NCI-H146 treated with DMSO at 0.1 percent for 48 hours (cell line): ENCODE results near the gene DAPK2.

Experiments used
- DNase-seq: peaks from one replicate; lab custom pipeline; 2025; ENCODE audit not compliant: unreplicated experiment; lab: John Stamatoyannopoulos, UW

Gene DAPK2

DNA sequence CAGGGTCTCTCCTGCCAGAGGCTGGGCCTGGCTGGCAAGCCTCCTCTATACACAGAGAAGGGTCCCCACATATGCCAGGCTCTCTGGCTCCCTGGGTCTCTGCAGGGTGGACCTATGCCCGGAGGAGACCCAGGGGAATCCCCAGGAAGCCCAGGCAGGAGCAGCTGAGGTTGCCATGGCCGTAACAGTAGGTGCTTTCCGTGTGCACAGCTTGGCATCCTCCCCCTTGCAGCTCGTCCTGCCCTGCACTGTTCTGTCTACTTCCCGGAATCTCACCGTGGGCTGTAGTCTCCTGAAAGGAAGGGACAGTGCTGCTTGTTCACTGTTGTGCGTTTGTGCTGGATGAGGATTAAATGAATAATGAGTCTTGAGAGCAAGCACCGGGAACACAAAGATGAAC lies 47.8 kb downstream of the DAPK2 start:
- no peak for DNase-seq

DNA sequence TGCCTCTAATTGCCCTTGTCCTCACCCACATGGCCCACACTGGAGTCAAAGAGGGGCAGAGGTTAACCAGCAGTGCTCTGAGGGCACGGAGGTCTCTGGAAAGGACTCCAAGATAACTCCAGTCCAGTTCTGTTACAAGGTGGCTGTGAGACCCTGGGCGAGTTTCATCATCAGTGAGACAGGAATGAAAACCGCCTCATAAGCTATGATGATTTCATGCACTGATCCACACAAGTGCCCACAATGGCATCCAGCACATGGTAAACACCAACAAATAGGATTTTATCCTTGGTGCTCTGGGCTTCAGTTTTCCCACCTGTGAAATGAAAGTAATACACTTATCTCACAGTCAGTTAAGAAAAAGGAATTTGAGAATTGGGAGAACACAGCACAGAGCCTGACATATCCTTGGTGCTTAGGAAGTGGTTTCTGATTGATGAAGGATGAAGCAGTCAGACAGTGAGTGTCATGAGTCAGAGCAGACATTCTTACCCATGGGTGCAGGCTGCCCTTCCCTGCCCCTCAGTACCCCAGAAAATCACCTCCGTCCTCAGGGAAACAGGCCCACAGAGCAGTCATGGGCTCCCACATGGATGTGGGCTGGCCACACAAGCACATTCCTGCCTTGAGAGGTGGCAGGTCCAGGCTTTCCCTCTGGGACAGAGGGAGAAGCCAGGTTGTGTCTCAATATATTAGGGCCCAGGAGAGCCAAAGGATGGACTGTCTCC lies 48.4 kb downstream of the DAPK2 start:
- no peak for DNase-seq

DNA sequence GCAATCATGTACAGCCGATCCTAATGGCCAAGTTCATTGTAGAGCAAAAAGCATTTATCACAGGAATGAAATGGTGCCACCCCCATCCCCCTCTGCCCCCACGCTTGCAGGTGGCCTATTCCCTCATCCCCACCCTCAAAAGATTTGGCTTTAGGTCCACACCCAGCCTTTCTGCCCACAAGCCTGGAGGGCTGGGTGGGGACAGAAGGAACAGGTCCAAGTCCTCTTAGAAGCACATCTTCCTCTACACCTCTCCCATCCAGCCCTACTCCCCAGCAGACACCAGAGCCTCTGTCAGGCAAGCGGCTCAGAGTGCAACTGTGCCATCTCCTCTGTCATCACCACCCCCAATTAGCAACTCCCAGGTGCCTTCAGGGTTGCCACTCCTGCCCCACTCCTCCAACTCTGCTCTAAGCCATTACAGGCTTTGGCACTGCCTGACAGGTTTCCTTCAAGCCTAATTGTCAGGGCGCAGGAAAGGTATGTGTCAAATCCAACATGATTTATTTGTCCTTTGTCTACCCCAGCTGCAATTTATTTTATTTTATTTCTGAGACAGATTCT lies 49.4 kb downstream of the DAPK2 start:
- DNase-seq = no peak

- DNase-seq = no peak
Observed at GRCh38 chr15:63995789-63996188, 50.5 kb downstream of the DAPK2 start.

- no peak for DNase-seq
Observed at GRCh38 chr15:63994073-63994600, 52.1 kb downstream of the DAPK2 start.

- no peak for DNase-seq
Observed at GRCh38 chr15:63992300-63992699, 54.0 kb downstream of the DAPK2 start.

- no peak for DNase-seq
Observed at GRCh38 chr15:63991706-63992105, 54.6 kb downstream of the DAPK2 start.

DNA sequence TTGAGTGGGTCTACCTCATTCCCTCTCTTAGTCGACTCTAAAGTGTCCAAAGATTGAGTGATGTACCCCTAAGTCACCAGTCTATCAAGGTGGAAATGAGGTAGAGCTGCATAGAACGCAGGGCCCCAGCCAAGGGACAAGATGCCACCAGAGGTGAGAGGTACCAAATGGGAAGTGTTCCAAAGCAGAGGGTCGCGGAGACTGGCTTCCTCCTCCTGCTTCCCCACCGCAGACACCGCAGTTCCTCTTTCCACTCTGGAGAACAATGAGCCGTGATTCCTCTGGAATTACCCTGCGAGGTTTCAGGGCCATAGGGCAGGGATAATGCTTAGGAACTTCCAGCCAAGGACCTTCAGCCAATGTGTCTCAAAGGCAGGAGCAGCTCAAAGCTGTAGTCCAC lies 55.8 kb downstream of the DAPK2 start:
- DNase-seq = no peak

- no peak for DNase-seq
Observed at GRCh38 chr15:63987796-63988378, 58.4 kb downstream of the DAPK2 start.

- DNase-seq = no peak
Observed at GRCh38 chr15:63986751-63987341, 59.4 kb downstream of the DAPK2 start.

DNA sequence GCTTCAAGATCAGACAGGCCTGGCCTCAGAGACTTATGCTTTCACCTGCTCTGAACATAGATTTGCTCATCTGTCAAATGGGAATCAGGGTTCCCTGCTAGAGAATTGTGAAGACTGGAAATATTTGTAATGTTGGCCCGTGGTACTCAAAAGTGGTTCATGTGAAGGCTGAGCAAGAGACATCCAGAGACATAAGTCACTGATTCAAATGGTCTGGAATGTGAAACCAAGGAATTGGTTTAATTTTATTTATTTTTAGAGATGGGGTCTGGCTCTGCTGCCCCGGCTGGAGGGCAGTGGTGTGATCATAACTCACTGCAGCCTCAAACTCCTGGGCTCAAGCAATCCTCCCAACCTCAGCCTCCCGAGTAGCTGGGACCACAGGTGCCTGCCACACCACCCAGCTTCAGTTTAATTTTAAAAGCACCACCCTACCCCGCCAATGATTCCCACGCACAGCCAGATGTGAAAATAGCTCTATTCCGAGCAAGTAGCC lies 60.1 kb downstream of the DAPK2 start:
- no peak for DNase-seq

DNA sequence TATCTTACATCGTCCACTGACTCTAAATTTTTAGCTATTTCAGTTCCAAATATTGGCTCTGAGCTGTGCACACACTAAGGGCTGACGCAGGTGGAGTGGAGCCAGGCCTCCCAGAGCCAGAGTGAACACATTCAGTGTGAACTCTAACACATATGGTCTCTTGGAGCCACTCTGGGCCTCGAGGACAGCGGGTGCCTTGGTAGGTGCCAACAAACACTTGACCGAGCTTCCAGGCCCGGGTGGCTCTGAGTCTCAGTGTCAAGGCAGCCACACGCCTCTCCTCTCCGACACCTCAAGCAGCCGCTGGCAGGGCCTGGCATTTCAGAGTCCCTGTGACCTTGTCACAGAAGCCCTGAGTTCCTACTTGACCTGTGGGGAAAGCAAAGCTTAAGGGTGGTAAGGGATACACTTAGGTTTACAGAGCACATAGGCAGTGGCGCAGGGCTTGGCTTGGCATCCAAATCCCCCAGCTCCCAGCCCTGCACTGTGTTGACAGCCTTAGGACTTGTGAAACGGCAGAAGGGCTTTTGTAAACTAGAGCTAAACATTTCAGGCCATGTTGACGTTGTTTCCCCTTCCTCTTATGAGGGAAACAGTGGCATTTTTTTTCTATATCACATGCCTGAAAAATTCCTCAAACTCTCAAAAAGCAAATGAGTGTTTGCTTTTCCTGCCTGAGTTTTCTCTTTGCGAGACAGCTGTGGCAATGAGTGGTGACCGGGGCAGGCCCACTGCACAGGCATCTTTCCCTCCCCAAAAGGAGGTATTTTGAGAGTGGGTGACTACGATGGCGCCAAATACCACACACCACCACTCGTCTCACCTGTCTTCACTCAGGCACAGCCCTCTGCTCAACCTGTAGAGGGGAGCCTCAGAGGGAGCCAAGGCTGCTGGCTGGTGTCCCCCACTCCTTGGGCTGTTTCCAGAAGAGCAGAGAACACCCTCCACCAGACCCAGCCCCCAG lies 60.8 kb downstream of the DAPK2 start:
- no peak for DNase-seq

- DNase-seq = no peak
Observed at GRCh38 chr15:63984331-63984730, 62.0 kb downstream of the DAPK2 start.

GRCh38 chr15:63983061-63983711 lies 63.1 kb downstream of the DAPK2 start:
- DNase-seq = no peak

DNA sequence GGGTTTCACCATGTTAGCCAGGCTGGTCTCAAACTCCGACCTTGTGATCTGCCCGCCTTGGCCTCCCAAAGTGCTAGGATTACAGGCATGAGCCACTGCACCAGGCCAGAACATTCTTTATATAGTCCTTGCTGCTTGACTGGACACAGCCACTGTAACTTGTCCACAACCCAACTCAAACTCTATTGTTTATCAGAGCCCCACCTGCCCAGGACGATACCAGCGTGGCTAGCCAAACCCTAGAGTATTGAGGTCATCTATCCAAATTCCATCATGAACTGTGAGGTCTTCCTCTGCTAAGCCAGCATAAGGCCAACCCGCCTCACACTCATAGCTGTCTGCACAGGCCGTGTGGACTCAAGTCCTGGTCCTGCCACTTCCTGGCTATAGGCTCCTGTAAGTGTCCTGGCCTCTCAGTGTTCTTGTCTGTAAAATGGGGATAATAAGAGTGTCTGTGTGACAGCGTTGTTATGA lies 63.9 kb downstream of the DAPK2 start:
- DNase-seq = no peak

DNA sequence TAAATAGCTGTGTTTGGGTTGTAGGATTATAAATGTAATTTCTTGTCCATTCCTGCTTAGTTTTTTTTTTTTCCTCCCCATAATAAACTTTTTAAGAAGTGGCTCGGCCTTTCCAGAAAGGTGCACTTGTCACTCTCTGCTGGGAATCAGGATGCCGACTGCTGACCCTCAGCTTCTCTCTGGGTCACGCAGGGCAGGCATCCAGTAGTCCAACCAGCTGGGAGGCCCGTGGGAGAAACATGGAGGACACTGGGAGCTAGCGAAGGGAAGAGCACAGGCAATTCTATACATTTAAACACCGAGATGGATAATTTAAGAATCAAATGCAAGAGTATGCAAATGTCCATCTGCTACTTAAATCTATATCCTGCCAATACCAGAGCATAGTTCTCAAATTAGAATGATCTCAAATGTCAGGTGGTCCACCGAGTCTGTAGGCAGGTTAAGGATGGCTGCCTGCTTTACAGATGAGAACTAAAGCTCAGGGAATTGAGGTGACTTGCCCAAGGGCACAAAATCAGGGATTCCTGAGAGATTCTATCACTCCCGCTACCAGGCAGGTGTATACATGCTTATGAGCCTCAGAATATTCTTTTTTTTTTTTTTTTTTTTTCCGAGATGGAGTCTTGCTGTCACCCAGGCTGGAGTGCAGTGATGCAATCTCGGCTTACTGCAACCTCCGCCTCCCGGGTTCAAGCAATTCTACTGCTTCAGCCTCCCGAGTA lies 64.5 kb downstream of the DAPK2 start:
- DNase-seq = no peak

DNA sequence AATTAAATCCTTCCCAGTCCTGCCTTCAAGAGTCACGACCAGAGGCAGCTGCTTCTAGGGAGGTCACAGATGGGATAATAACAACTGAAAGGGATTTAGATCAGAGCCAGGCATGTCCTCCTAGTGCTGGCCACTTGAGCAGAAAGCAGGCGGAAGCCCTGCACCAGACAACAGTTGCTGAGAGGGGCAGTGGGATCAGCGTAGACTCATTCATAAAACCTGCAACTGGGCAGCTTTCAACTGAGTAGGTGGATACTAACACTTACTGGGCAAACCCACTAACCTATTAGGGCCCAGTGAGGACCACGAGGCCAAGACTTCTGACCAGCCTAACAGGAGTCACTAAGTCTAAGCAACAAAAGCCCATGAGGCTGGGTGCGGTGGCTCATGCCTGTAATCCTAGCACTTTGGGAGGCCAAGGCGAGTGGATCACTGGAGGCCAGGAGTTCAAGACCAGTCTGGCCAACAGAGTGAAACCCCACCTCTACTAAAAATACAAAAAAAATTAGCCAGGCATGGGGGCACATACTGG lies 67.0 kb downstream of the DAPK2 start:
- DNase-seq = no peak

- no peak for DNase-seq
Observed at GRCh38 chr15:63978511-63979261, 67.6 kb downstream of the DAPK2 start.
